GM12878 (cell line): ENCODE results near the gene COX10. TPM values are rescaled to one million over a fixed set of nuclear protein-coding genes. Genes with fewer than 3 reads are reported as not detected.

Experiments
- BHLHE40 ChIP-seq, 2 experiments: fragments of 450-650 bp in 1 of 2; IDR thresholded peaks; 2 replicates each; pipeline ENCODE4 v1.6.1; 2011 to 2017; ENCODE audit warnings: low read depth in 2 of 2, borderline replicate concordance in 1 of 2, improper control_type of control experiment in 1 of 2, low read length in 1 of 2, mild to moderate bottlenecking in 1 of 2
- CEBPZ ChIP-seq: fragments of 150-350 bp; IDR thresholded peaks from 2 replicates; pipeline ENCODE4 v1.6.1; 2016; ENCODE audit warnings: low read depth, low read length
- FOXM1 ChIP-seq: IDR thresholded peaks from 2 replicates; pipeline ENCODE4 v1.6.1; 2012; ENCODE audit warnings: low read depth, mild to moderate bottlenecking, inconsistent platforms, low read length, moderate library complexity
- PAX8 ChIP-seq: fragments of 450-650 bp; IDR thresholded peaks from 2 replicates; pipeline ENCODE4 v1.6.1; 2017; ENCODE audit warnings: mild to moderate bottlenecking, moderate library complexity
- PML ChIP-seq: IDR thresholded peaks from 2 replicates; pipeline ENCODE4 v1.6.1; 2012; ENCODE audit warnings: low read length, inconsistent platforms
- SPI1 ChIP-seq: IDR thresholded peaks from 2 replicates; pipeline ENCODE4 v1.6.1; 2011; ENCODE audit warnings: low read depth, mild to moderate bottlenecking, low read length, moderate library complexity, borderline replicate concordance; ENCODE audit not compliant: insufficient read depth
- ZNF384 ChIP-seq: IDR thresholded peaks from 2 replicates; pipeline ENCODE4 v1.6.1; 2012; ENCODE audit warnings: low read depth, mild to moderate bottlenecking, low read length, improper control_type of control experiment, borderline replicate concordance
- polyA plus RNA-seq, 11 experiments: library from polyadenylated mRNA; depleted of rRNA in 4 of 11; unstranded in 6 of 11; stranded (reverse) in 5 of 11; fragments of >200 nt; fragmentation: Nextera tagmentation in 4 of 11; fragmentation: Illumina TruSeq in 1 of 11; extraction: Ambion mirVana in 4 of 11; extraction: Trizol in 1 of 11; gene quantifications; 1 replicate in 1 of 11; 2 replicates in 10 of 11; pipeline versions ENCODE4 v1.2.1 to v1.2.3, GENCODE V29; 2011 to 2016; ENCODE audit warnings: inconsistent platforms in 2 of 11, missing spikeins in 2 of 11, low read depth in 1 of 11
- total RNA-seq, 4 experiments: library from RNA; depleted of rRNA in 3 of 4; stranded (reverse); fragments of >200 nt in 3 of 4; fragmentation: Illumina TruSeq in 1 of 4; extraction: Trizol in 1 of 4; gene quantifications; 2 replicates each; pipeline versions ENCODE4 v1.2.1 to v1.2.3, GENCODE V29; 2013 to 2021
- TF ChIP-seq, protein P1 (sequence below): IDR thresholded peaks from 2 replicates; pipeline ENCODE4 v1.6.1; 2012; ENCODE audit warnings: low read depth, low read length, improper control_type of control experiment
- TF ChIP-seq, protein P2 (sequence below): IDR thresholded peaks from 2 replicates; pipeline ENCODE4 v1.6.1; 2011; ENCODE audit warnings: borderline replicate concordance, low read depth, mild to moderate bottlenecking, moderate library complexity, mixed read lengths, low read length; ENCODE audit not compliant: insufficient read depth; ENCODE audit errors: extremely low read length

The COX10 gene
- total and polyA plus RNA-seq, 10 of the 15 experiments (the other 5 are each of a cell fraction or from before 2014, with no cell fraction given) = 9.6 to 29.4 (median 21.3) TPM

DNA sequence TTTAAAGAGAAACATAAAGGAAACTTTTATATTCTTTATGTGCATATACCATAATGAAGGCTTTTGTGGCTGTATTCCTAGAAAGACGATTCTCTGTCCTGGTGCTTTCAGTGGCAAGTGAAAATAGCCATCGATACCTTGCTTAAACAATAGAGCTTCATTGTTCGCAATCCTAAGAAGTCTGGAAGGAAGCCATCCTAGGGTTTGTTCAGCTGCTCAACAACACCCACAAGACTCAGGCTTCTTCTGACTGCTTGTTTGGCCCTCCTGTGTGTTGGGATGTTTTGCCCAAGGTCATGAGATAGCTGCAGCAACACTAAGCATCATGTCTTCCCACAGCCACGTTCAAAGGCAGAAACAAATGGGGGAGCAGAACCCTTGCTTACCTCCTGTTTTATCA, 36.1 kb upstream of the COX10 start (continued):
- TF ChIP-seq CEBPZ (no peak), ZNF384 (no peak), PAX8 (no peak), BHLHE40 (IDR thresholded peaks at IDR 0.05; ENCODE audit: borderline replicate concordance in 1 of 2, low read depth in 2 of 2, low read length in 1 of 2) (no peak), SPI1 (no peak), PML (no peak), FOXM1 (no peak)
- TF ChIP-seq, protein P1, sequence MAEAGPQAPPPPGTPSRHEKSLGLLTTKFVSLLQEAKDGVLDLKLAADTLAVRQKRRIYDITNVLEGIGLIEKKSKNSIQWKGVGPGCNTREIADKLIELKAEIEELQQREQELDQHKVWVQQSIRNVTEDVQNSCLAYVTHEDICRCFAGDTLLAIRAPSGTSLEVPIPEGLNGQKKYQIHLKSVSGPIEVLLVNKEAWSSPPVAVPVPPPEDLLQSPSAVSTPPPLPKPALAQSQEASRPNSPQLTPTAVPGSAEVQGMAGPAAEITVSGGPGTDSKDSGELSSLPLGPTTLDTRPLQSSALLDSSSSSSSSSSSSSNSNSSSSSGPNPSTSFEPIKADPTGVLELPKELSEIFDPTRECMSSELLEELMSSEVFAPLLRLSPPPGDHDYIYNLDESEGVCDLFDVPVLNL = no peak
- TF ChIP-seq, protein P2, sequence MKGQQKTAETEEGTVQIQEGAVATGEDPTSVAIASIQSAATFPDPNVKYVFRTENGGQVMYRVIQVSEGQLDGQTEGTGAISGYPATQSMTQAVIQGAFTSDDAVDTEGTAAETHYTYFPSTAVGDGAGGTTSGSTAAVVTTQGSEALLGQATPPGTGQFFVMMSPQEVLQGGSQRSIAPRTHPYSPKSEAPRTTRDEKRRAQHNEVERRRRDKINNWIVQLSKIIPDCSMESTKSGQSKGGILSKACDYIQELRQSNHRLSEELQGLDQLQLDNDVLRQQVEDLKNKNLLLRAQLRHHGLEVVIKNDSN = no peak
